Measurements from ENCODE around the gene IKBIP.

The IKBIP gene

DNA sequence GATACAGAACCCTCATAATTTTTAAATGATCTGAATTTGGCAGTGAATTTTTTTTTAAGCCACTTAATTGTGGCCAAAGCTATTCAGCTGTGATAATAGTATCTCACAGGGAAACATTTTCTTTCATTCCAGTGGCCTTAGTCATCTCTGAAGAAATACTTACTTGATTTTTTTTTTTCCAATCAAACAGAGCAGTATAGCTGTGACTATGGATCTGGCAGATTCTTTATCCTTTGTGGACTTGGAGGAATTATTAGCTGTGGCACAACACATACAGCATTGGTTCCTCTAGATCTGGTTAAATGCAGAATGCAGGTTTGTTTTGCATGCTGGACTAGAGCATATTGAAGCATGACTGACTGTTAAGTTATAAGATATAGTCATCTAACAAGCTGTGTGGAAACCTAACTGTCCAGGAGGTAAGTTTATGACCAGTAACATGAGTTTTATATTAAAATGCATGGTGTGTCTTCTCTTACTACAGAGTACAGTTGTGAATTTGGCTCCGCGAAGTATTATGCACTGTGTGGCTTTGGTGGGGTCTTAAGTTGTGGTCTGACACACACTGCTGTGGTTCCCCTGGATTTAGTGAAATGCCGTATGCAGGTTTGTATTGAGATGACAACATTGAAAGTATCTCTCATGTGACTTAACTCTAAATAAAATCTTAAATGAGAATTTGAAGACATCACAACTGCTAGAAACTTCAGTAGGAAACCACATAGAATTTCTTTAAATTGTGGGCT, 49.2 kb downstream of the IKBIP start:
- DNase-seq (ENCODE audit: low read depth in 1 of 2, low spot score in 1 of 2) = no peak

GRCh38 chr12:98594050-98594835, 50.3 kb downstream of the IKBIP start:
- H3K27ac ChIP-seq (replicated peaks) = peak overlapping the region; percentile 97
- H3K27me3 ChIP-seq (ENCODE audit: insufficient read depth, poor library complexity, severe bottlenecking) = no peaks in the 10 kb centered on the region
- DNase-seq (ENCODE audit: low read depth in 1 of 2, low spot score in 1 of 2) = no peak
- peak overlapping the region; percentile 85 for H3K4me3 ChIP-seq (replicated peaks; ENCODE audit: insufficient read depth, low read length)
- TF ChIP-seq, protein P1, sequence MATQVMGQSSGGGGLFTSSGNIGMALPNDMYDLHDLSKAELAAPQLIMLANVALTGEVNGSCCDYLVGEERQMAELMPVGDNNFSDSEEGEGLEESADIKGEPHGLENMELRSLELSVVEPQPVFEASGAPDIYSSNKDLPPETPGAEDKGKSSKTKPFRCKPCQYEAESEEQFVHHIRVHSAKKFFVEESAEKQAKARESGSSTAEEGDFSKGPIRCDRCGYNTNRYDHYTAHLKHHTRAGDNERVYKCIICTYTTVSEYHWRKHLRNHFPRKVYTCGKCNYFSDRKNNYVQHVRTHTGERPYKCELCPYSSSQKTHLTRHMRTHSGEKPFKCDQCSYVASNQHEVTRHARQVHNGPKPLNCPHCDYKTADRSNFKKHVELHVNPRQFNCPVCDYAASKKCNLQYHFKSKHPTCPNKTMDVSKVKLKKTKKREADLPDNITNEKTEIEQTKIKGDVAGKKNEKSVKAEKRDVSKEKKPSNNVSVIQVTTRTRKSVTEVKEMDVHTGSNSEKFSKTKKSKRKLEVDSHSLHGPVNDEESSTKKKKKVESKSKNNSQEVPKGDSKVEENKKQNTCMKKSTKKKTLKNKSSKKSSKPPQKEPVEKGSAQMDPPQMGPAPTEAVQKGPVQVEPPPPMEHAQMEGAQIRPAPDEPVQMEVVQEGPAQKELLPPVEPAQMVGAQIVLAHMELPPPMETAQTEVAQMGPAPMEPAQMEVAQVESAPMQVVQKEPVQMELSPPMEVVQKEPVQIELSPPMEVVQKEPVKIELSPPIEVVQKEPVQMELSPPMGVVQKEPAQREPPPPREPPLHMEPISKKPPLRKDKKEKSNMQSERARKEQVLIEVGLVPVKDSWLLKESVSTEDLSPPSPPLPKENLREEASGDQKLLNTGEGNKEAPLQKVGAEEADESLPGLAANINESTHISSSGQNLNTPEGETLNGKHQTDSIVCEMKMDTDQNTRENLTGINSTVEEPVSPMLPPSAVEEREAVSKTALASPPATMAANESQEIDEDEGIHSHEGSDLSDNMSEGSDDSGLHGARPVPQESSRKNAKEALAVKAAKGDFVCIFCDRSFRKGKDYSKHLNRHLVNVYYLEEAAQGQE (IDR thresholded peaks at IDR 0.05; ENCODE audit: insufficient replicate concordance, low read depth) = no peak
- no peak for TF ChIP-seq POLR2AphosphoS5 (IDR thresholded peaks at IDR 0.05; ENCODE audit: low read depth)
- no peak for TF ChIP-seq SPI1 (IDR thresholded peaks at IDR 0.05; ENCODE audit: borderline replicate concordance, low read depth)
- no peak for TF ChIP-seq GABPA (IDR thresholded peaks at IDR 0.05; ENCODE audit: low read depth)
- TF ChIP-seq, protein P2, sequence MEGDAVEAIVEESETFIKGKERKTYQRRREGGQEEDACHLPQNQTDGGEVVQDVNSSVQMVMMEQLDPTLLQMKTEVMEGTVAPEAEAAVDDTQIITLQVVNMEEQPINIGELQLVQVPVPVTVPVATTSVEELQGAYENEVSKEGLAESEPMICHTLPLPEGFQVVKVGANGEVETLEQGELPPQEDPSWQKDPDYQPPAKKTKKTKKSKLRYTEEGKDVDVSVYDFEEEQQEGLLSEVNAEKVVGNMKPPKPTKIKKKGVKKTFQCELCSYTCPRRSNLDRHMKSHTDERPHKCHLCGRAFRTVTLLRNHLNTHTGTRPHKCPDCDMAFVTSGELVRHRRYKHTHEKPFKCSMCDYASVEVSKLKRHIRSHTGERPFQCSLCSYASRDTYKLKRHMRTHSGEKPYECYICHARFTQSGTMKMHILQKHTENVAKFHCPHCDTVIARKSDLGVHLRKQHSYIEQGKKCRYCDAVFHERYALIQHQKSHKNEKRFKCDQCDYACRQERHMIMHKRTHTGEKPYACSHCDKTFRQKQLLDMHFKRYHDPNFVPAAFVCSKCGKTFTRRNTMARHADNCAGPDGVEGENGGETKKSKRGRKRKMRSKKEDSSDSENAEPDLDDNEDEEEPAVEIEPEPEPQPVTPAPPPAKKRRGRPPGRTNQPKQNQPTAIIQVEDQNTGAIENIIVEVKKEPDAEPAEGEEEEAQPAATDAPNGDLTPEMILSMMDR (IDR thresholded peaks at IDR 0.05; ENCODE audit: insufficient read depth, low read length) = no peak

More for the DNA sequence above, 49.2 kb downstream of the IKBIP start:
- H3K27me3 ChIP-seq (ENCODE audit: insufficient read depth, poor library complexity, severe bottlenecking) = no peaks in the 10 kb centered on the region
- peak overlapping the region; percentile 85 for H3K4me3 ChIP-seq (replicated peaks; ENCODE audit: insufficient read depth, low read length)
- TF ChIP-seq, protein P1 (IDR thresholded peaks at IDR 0.05; ENCODE audit: insufficient replicate concordance, low read depth) = no peak
- TF ChIP-seq, protein P2 (IDR thresholded peaks at IDR 0.05; ENCODE audit: insufficient read depth, low read length) = no peak
- TF ChIP-seq SPI1 (IDR thresholded peaks at IDR 0.05; ENCODE audit: borderline replicate concordance, low read depth) (no peak), POLR2AphosphoS5 (IDR thresholded peaks at IDR 0.05; ENCODE audit: low read depth) (no peak), GABPA (IDR thresholded peaks at IDR 0.05; ENCODE audit: low read depth) (no peak)
- H3K27ac ChIP-seq (replicated peaks) = peak overlapping the region; percentile 97

GRCh38 chr12:98593351-98594049, 51.1 kb downstream of the IKBIP start, which contains the start of gene SLC25A3:
Gene SLC25A3 (plus strand): TSS chr12:98593686. CDS start chr12:98593979, 293 bp downstream.
- TF ChIP-seq, protein P1 (IDR thresholded peaks at IDR 0.05; ENCODE audit: insufficient replicate concordance, low read depth) = peak; percentile 43
- TF ChIP-seq GABPA (IDR thresholded peaks at IDR 0.05; ENCODE audit: low read depth) (peak; percentile 30), POLR2AphosphoS5 (IDR thresholded peaks at IDR 0.05; ENCODE audit: low read depth) (peak; percentile 98)
- TF ChIP-seq, protein P2 (IDR thresholded peaks at IDR 0.05; ENCODE audit: insufficient read depth, low read length) = no peak
- DNase-seq (ENCODE audit: low read depth in 1 of 2, low spot score in 1 of 2) = peak; percentile 95 to 99
- peak within 1 kb of the TSS; percentile 85 for H3K4me3 ChIP-seq (replicated peaks; ENCODE audit: insufficient read depth, low read length)
- peak within 1 kb of the TSS; percentile 97 for H3K27ac ChIP-seq (replicated peaks)
- H3K27me3 ChIP-seq (ENCODE audit: insufficient read depth, poor library complexity, severe bottlenecking) = no peaks in the 10 kb centered on the region

All from HL-60 (cell line).